SHP77 treated with DMSO at 0.1 percent for 48 hours (cell line): ENCODE measurements around the gene ADD3.
"Not testable (repeated sequence)": the region's sequence is repeated elsewhere in the genome, so short reads cannot be mapped to it uniquely, and the experiment has no call there.

ENCODE experiments used
- DNase-seq: peaks from one replicate; lab custom pipeline; 2025; lab: John Stamatoyannopoulos, UW

Gene ADD3

DNA sequence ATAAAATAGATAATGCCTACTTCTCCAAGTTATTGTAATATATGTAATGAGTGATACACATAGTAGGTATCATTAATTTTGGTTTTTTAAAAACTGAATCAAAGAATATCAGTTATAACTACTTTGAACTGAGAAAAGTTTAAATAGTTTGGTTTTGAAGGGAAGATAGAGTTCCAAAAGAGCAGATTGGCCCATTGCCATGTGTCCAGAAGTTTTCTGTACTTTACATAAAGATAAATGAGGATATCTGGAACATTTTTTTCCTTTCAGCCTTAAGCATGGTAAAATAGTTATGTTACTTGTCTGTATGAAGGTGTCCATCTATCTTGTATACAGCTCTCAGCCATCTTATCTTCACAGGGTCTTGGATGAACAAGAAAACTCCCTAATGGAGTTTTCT lies 101.7 kb downstream of the ADD3 start:
- no peak for DNase-seq

DNA sequence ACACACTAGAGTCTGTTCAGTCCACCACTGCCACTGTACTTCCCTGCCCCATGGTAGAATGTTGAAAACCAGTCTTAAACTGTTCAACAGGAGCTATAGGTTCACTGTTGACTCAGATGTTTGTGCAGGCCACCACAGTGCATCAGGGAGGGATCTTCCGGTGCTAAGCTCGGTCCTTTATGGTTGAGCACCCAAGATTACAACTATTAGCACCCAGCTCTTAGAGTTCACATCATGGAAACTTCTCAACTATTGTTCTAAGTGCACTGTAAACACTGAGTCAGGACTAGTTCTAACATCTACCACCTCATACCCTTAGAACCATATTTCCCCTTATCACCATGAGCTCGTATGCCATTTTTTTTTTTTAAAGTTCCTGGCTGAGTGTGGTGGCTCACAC lies 102.6 kb downstream of the ADD3 start:
- no peak for DNase-seq

DNA sequence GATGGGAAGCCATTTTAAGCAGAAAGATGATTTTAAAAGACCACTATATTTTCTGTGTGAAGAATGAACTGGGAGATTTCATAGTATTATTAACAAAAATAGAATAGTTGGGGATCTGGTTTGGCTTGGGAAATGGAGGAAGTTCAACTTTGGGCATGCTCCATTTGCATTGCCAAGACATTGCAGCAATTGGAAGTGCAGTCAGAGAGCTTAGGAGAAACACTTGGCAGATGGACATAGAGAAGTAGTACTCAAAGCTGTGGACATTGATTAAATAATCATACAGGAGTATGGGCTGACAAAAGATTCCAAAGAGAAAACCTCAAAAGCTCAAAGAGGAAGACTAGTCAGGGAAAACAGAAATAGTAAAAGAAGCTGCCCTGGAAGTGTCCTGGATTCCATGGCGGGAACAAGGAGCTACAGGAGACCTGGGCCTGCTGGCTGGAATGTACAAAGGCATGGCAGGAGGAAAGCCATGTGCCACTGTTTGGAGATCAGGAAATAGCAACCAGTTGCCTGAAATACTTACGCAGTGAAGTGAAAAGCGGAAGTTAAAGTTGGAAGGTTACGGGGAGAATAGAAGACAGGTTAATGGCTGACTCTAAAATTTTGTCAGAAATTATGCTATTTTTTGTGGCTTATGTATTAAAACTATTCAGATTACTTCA lies 106.0 kb downstream of the ADD3 start:
- DNase-seq: no peak

DNA sequence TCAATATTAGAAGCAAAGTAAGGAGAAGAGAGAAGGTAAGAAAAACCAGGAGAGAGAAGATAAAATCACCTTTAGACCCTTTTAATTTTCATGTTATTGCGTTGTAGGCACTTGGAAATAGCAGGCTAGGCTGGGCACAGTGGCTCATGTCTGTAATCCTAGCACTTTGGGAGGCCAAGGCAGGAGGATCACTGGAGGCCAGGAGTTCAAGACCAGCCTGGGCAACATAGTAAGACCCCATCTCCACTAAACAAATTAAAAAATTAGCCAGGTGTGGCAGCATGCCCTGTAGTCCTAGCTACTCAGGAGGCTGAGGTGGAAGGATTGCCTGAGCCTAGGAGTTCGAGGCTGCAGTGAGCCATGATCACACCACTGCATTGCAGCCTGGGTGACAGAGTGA lies 106.9 kb downstream of the ADD3 start:
- DNase-seq: not testable (repeated sequence)

DNA sequence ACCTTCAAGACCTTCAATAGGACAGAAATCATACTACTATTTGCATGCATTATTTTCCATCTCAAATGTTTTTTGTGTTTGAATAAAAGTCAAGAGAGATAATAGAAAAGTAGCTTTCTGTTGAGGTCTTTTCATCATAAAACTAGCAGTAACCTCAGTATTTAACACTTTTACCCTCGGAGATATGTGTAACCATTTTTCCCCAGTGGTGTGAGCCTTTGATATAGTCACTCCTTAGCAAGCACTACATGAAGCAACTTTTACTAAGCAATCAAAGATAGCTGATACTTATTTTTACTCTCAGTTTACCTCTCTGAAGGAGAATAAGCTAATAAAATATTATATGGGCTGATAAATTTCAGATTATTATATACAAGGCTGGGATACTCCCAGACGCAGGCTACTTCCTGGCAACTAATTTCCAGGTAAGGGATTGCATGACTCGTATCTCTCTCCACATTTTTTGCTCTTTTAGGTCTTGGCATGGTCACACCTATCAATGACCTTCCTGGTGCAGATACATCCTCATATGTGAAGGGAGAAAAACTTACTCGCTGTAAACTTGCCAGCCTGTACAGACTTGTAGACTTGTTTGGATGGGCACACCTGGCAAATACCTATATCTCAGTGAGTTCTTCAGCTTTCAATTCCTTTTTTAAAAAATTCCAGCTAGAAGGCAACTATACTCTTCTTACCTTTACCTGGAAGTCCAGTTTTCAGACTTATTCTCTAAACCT lies 108.2 kb downstream of the ADD3 start:
- DNase-seq: no peak

DNA sequence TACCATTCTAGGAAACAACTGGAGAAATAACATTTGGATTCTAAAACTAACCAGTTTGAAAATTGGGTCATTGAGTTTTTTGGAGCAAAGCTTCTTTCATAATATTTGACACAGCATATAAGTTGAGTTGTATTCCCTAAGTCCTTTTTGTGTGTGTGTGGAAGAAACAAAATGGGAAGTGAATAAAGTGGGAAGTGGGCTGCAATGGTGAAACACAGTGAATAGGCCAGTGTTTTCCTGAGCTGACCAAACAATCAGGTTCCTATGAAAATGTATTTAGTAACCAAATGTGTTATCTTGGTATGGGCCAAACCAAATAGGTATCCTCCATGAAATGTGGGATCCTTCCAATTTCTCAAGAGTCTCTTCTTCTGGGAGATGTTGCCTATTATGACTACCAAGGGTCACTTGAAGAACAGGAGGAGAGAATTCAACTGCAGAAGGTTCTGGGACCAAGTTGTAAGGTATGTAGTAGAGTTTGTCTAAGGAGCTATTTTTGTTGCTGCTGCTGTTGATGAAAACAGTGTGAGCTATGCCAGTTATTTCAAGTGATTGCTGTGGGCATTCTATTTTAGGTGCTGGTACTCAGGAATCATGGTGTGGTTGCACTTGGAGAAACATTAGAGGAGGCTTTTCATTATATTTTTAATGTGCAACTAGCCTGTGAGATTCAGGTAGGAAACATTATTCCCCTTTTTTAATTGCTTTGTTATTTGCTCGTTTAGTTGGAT lies 111.3 kb downstream of the ADD3 start:
- no peak for DNase-seq

DNA sequence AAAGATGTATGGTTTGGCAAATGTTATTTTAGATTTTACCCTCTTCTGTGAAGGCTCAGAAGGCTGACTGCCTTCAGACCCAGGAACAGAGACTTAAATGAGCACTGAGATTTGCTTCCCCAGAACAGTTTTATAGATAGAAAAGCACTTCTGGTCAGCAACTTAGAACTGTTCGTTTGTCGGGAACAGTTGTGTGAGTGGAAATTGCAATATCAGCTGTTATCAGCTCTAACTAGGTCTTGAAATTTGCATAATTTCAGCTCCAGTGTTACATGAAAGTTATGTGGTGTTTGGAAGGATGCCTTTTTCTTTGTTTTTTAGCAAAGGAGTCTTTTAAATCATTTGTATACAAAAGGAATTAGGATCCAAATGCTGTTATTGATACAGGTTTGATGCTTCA lies 115.8 kb downstream of the ADD3 start:
- no peak for DNase-seq

DNA sequence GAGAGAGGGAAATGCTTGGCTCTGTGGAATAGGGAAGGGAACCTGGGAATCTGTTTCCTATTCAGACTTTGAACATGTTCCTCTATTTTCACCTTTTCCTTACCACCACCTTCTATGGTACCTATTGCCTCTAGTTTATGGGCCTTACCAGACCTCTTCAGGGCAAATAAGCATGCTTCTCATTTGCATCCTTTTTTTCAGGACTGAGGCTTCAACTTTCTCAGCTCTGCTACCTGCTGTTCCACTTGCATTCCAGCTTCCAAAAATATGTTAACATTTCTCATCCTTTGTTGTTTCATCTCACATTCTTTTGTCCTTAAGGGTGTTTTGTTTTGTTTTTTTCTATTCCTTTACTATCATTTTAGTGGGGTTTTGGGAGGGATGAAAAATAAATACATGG lies 121.7 kb downstream of the ADD3 start:
- DNase-seq: no peak

DNA sequence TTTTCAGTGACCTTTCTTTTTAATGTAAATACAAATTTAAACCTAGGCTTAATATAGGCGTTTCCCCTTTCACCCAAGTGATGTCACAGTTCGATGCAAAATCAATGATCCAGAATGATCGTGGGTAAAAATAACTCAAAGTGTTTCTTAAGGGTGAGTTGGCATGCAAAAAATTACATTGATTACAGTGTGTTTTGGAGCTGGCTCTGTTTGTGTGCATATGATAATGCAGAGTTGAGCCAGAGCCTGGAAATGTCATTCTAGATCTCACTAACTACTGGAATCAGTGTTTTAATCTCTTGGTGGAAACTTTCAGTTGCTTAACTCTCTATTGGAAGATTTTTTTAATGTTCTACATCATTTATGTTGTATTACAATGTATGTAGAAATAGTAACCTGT lies 127.1 kb downstream of the ADD3 start:
- DNase-seq: no peak

DNA sequence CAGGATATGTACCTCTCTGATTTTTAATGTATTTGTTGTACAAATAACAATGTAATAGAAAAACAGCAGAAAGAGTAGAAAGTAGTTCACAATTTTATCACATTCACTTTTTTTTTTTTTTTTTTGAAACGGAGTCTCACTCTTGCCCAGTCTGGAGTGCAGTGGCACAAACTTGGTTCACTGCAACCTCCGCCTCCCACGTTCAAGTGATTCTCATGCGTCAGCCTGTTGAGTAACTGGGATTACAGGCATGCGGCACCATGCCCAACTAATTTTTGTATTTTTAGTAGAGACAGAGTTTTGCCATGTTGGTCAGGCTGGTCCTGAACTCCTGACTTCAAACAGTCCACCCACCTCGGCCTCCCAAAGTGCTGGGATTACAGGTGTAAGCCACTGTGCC lies 128.1 kb downstream of the ADD3 start:
- DNase-seq: not testable (repeated sequence)

DNA sequence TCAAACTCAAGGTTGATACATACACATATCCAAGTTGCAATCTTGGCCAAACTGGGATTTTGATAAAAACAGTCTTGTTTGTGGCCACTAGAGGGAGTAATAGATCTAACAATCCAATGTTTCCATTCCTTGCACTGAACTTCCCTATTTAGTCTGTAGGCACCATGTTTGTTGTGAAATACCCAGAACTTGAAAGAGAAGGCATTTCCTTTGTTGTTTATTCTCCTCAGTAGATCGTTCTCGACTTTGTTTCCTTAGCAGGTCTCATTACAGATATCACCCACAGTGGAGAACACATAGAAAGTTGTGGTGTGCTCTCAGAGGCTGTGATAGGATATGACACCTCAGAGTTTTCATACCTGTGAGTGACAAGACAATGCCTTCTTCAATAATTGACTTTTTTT lies 129.4 kb downstream of the ADD3 start:
- peak; percentile 39 for DNase-seq

DNA sequence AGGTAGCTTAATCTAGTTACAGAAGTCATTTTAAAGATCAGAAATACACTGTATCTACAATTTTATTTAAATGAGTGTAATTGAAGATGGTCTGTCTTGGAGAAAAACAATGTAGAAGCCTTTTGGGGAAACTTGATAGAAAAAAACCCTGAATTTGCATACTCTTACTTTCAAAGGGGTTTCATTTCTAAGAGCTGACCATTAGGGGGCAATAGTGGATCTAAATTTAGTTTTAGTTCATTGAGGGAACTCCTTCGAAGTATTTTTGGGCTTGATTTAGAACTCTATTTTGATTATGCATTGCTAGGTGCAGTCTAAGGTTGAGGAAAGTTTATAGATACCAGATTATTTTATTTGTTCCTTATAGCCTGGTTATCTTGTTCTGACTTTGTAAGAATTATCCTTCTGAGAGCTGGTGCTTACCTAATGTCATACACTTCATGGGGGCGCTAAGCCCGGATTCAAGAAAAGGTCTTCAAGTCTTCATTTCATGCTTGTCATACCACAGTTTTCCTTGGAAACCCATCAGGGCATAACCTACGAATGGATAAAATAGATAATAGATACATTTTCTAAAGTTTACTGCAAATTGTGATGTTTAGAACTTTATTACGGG lies 130.5 kb downstream of the ADD3 start:
- peak; percentile 38 for DNase-seq

DNA sequence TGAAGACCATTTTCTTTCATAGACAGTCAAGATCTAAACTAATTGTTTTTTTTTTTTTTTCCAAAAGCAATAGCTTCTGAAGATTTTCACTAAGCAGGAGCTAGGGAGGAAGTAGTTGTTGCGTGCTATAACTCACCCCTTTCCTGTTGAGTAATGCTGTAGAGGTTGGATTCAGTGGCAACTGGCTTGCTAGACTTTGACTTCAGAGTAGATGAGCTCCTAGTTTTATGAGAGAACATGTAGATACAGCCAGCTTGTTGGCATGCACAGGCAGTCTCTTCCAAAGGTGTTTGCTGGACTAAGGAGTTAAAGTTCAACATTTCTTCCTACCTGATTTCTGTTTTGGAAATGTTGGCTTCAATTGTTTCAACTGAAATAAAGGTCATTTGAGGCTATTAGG lies 133.4 kb downstream of the ADD3 start:
- DNase-seq: no peak

DNA sequence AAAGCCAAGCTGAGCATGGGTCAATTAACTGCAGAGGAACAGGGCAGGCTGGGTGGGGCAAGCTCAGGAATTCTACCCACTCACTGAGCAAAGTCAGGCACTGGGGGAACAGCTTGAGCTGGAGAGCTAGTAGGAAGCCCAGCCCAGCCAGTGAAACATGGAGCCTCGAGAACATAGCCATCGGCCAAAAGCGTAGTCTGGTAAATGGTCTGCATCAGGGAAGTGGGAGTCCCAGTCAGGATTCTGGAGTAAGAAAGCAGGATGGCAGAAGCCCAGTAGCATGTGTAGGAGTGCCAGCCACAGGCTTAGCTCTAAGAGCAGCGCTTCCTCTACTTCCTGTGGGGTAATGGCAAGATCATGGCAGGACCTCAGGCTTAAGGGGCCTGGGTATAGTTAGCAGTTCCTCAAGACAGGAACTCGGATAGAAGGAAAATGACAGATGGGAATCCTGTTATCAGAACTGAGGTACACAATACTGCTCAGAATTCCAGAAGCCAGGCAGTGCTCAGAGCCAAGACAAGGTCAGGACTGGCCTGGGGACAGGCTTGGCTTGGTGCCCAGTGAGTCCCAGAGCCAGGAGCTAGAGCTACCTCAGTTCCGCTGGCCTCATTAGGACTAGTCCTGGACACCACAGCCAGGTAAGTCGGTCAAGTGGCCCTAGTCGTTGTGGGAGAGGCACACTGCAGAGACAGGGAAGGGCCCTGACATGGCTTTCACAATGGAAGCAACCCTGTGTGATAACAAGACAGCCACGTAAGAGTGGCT lies 134.3 kb downstream of the ADD3 start:
- DNase-seq: no peak

DNA sequence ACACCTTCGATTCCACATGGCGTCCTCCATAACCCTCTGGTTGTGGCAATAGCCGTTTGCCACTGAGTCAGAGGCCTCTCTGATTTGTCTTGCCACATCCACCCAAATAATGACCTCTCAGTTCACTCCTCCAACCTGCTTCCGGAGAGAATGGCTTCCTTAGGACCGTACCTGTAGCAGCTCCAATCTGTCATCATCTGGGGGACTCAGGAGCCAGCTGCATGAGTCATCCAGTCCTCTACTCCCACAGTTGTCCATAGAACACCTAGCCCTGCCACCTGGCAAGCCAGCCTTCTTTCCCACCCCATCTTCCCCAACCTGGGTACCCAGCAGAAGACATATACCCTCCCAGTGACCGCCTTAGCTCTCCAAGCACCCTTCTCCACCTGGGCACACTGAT lies 135.2 kb downstream of the ADD3 start:
- DNase-seq: no peak

DNA sequence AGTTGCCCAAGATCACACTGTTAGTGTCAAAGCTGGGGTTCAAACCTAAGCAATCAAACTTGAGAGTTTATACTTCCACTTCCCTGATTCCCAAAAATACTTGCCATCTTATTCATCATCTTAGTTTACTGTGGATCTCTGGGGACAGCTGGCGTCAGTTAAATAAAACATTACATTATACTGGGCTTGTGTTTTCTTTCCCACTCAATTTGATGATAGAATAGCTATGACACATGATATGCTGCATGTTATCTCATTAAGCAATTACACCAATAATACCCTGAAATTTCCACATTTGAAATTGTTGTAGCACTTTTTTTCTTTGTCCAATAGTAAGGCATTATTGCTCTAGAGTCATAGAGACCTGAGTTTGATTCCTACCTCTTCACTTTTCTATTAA lies 136.7 kb downstream of the ADD3 start:
- no peak for DNase-seq

DNA sequence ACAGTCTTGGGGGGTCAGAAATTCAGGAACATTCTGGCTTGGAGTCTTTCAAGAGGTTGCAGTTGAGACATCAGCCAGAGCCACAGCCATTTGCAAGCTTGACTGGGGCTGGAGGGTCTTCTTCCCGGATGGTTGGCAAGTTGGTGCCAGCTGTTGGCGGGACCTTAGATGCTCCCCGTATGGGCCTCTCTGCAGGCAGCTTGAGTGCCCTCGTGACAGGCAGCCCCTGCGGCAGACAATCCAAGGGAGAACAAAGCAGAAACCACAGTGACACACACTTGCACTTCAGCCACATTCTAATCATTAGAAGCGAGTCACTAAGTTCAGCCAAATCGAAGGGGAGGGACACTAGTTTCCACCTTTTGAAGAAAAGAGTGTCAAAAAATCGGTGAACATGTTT lies 140.2 kb downstream of the ADD3 start:
- DNase-seq: no peak

DNA sequence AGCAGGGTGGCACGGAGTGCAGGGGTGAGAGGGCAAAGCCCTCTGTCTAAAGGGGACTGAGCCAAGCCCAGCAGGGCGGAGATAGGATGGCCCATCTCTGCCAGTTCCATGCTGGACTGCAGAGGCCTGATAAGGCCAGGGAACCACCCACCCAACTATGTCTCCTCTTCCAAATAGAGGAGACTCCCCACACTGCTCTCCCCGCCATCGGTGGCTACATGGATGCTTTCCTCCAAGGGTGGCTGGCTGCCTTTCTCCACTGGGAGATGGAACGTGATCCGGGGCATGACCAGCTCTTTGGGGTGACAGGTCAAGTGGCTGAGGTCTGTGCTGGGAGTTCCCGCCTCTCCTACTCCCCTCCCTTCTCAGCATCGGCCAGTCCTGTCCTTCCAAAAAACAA lies 141.5 kb downstream of the ADD3 start:
- DNase-seq: no peak

DNA sequence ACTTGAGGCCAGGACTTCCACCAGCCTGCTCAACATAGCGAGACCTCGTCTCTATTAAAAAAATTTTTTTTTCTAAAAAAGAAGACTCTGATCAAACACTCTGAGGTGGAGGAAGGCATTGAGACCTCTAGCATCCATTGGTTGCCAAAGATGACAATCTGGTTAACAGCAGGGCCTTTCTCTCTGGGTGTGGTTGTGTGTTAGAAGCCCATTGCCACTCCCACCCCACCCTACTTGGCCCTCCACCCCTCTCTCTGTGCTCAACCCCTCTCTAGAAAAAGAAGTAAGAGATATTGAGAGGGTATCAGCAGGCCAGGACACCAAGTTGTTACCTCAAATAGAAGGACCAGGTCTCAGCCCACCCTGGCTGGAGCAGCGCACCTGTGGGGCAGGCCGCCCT lies 142.3 kb downstream of the ADD3 start:
- DNase-seq: no peak

DNA sequence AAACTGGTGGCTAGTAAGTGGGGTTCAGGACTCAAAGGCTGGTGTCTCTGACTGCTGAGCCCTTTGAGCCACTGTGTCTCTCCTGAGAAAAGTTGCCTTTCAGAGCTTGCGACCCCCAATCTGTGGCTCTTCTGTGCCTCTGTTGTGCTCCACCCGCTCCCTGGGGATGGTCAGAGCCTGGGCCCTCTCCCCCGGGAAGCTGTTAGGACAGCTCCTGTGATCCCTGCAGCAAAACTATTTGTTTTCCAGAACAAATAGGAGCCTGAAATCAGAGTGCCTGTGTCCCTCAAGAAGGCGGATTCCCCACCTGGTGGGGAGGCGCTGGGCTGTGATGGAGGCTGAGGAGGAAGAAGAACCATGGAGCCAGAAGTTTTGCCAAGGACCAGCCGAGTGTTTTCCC lies 143.2 kb downstream of the ADD3 start:
- DNase-seq: no peak

DNA sequence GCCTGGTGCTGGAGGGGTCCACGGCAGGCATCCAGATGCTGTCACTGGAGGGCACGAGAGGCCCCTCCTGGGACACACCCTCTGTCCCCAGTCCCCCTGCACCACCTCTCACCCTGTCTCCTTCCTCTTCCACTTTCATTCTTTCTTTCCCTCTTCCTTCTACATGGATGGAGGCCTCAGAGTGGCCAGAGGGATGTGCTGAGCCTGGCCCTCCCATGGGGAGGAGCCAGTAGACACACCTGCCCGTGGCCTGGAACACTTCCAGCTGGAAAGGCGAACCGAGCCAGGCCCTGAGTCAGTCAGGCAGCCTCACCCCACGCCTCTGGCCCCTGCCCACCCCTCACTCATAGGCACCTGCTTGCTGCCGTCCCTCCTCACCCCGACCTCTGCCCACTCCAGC lies 143.7 kb downstream of the ADD3 start:
- peak; percentile 46 for DNase-seq

DNA sequence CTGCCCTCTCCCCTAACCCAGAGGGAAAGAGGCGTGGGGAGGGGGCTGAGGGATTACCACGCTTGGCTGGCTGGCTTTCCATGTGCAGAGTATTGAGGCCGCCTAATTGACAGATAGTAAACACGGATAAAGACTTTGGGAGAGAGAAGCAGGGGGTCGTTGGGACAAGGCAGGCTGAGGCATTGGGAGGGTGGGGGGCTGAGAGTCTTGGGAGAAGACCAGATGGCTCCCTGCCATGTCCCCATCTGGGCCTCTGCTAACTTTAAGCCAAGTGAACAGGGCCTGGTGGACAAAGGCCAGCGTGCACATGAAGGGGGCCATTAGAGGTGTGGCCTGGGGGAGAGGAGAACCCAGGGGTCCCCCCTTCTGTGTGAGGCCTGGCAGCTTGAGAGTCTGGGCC lies 144.2 kb downstream of the ADD3 start:
- DNase-seq: no peak
